WTC11 (cell line): Measurements from ENCODE around the gene CCDC60.

Source experiments
- CREM ChIP-seq: sonication (generic); formaldehyde crosslinking; IDR thresholded peaks from 2 replicates; pipeline ENCODE4 v1.8.1; 2022; ENCODE audit warnings: mild to moderate bottlenecking, missing genetic modification reagents, moderate library complexity
- ELF4 ChIP-seq: sonication (generic); formaldehyde crosslinking; IDR thresholded peaks from 2 replicates; pipeline ENCODE4 v1.8.1; 2022; ENCODE audit warnings: low read depth, mild to moderate bottlenecking, moderate library complexity, missing genetic modification reagents
- FOXJ3 ChIP-seq: sonication (generic); formaldehyde crosslinking; IDR thresholded peaks from 2 replicates; pipeline ENCODE4 v1.9.0; 2021; ENCODE audit warnings: missing genetic modification reagents, mild to moderate bottlenecking, borderline replicate concordance
- JAZF1 ChIP-seq: fragments of 250-450 bp; sonication (Bioruptor Pico); IDR thresholded peaks from 2 replicates; pipeline ENCODE4 v1.9.0; 2021; ENCODE audit warnings: moderate library complexity, mild to moderate bottlenecking, inconsistent platforms
- JUN ChIP-seq: sonication (generic); formaldehyde crosslinking; IDR thresholded peaks from 2 replicates; pipeline ENCODE4 v1.8.0; 2023; ENCODE audit warnings: mild to moderate bottlenecking, missing genetic modification reagents
- NR3C1 ChIP-seq: sonication (generic); formaldehyde crosslinking; conservative IDR thresholded peaks from 2 replicates; pipeline ENCODE4 v1.8.1; 2023; ENCODE audit warnings: low read depth, mild to moderate bottlenecking, missing genetic modification reagents
- ZNF121 ChIP-seq: sonication (generic); formaldehyde crosslinking; IDR thresholded peaks from 2 replicates; pipeline ENCODE4 v1.8.0; 2023; ENCODE audit warnings: missing genetic modification reagents
- ZNF138 ChIP-seq: sonication (generic); formaldehyde crosslinking; conservative IDR thresholded peaks from 2 replicates; pipeline ENCODE4 v1.8.1; 2022; ENCODE audit warnings: mild to moderate bottlenecking, moderate library complexity, missing genetic modification reagents
- TF ChIP-seq, protein P1 (sequence below): sonication (generic); formaldehyde crosslinking; IDR thresholded peaks from 2 replicates; pipeline ENCODE4 v1.8.0; 2022; ENCODE audit warnings: mild to moderate bottlenecking, missing genetic modification reagents
- TF ChIP-seq, protein P2 (sequence below): fragments of 200-600 bp; IDR thresholded peaks from 2 replicates; pipeline ENCODE4 v1.8.0; 2022; ENCODE audit warnings: antibody characterized with exemption
- TF ChIP-seq, protein P3 (sequence below): sonication (generic); formaldehyde crosslinking; IDR thresholded peaks from 2 replicates; pipeline ENCODE4 v1.8.1; 2023; ENCODE audit warnings: mild to moderate bottlenecking, missing genetic modification reagents, moderate library complexity
- TF ChIP-seq, protein P4 (sequence below): sonication (generic); formaldehyde crosslinking; IDR thresholded peaks from 2 replicates; pipeline ENCODE4 v1.8.1; 2022; ENCODE audit warnings: mild to moderate bottlenecking, moderate library complexity, missing genetic modification reagents
- TF ChIP-seq, protein P5 (sequence below): sonication (generic); formaldehyde crosslinking; IDR thresholded peaks from 2 replicates; pipeline ENCODE4 v1.8.1; 2023; ENCODE audit warnings: mild to moderate bottlenecking, missing genetic modification reagents
- TF ChIP-seq, protein P6 (sequence below): sonication (generic); formaldehyde crosslinking; IDR thresholded peaks from 2 replicates; pipeline ENCODE4 v1.8.1; 2023; ENCODE audit warnings: mild to moderate bottlenecking, moderate library complexity, missing genetic modification reagents

DNA sequence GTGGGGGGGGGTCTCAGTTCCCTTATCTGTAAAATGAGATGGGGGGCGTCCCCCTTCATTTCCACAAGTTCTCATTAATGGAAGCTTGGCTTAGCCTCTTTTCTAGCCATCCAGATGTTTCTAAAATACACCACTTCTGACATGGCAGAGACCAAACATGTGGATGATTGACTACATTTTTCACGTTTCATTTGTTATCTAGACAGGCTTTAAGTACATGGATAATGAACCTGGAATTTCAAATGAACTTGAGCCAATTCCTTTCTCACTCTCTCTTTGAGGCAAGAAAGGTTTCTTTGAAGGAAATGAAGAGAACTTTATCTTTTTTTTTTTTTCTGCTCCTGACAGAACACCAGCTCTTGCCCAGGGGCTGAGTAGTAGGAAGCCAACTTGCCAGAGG lies 39.1 kb downstream of the CCDC60 start:
- TF ChIP-seq, protein P1, sequence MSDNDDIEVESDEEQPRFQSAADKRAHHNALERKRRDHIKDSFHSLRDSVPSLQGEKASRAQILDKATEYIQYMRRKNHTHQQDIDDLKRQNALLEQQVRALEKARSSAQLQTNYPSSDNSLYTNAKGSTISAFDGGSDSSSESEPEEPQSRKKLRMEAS = no peak
- TF ChIP-seq, protein P2, sequence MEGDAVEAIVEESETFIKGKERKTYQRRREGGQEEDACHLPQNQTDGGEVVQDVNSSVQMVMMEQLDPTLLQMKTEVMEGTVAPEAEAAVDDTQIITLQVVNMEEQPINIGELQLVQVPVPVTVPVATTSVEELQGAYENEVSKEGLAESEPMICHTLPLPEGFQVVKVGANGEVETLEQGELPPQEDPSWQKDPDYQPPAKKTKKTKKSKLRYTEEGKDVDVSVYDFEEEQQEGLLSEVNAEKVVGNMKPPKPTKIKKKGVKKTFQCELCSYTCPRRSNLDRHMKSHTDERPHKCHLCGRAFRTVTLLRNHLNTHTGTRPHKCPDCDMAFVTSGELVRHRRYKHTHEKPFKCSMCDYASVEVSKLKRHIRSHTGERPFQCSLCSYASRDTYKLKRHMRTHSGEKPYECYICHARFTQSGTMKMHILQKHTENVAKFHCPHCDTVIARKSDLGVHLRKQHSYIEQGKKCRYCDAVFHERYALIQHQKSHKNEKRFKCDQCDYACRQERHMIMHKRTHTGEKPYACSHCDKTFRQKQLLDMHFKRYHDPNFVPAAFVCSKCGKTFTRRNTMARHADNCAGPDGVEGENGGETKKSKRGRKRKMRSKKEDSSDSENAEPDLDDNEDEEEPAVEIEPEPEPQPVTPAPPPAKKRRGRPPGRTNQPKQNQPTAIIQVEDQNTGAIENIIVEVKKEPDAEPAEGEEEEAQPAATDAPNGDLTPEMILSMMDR = no peak
- TF ChIP-seq ELF4 (CRISPR knock-in tag) (no peak), ZNF138 (CRISPR knock-in tag) (no peak), JAZF1 (no peak), JUN (CRISPR knock-in tag) (no peak), CREM (no peak), ZNF121 (CRISPR knock-in tag) (no peak), FOXJ3 (CRISPR knock-in tag) (no peak), NR3C1 (no peak)
- TF ChIP-seq, protein P3, sequence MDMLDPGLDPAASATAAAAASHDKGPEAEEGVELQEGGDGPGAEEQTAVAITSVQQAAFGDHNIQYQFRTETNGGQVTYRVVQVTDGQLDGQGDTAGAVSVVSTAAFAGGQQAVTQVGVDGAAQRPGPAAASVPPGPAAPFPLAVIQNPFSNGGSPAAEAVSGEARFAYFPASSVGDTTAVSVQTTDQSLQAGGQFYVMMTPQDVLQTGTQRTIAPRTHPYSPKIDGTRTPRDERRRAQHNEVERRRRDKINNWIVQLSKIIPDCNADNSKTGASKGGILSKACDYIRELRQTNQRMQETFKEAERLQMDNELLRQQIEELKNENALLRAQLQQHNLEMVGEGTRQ (CRISPR knock-in tag) = no peak
- TF ChIP-seq, protein P4, sequence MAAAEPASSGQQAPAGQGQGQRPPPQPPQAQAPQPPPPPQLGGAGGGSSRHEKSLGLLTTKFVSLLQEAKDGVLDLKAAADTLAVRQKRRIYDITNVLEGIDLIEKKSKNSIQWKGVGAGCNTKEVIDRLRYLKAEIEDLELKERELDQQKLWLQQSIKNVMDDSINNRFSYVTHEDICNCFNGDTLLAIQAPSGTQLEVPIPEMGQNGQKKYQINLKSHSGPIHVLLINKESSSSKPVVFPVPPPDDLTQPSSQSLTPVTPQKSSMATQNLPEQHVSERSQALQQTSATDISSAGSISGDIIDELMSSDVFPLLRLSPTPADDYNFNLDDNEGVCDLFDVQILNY (CRISPR knock-in tag) = no peak
- TF ChIP-seq, protein P5, sequence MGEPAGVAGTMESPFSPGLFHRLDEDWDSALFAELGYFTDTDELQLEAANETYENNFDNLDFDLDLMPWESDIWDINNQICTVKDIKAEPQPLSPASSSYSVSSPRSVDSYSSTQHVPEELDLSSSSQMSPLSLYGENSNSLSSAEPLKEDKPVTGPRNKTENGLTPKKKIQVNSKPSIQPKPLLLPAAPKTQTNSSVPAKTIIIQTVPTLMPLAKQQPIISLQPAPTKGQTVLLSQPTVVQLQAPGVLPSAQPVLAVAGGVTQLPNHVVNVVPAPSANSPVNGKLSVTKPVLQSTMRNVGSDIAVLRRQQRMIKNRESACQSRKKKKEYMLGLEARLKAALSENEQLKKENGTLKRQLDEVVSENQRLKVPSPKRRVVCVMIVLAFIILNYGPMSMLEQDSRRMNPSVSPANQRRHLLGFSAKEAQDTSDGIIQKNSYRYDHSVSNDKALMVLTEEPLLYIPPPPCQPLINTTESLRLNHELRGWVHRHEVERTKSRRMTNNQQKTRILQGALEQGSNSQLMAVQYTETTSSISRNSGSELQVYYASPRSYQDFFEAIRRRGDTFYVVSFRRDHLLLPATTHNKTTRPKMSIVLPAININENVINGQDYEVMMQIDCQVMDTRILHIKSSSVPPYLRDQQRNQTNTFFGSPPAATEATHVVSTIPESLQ (CRISPR knock-in tag) = no peak
- TF ChIP-seq, protein P6, sequence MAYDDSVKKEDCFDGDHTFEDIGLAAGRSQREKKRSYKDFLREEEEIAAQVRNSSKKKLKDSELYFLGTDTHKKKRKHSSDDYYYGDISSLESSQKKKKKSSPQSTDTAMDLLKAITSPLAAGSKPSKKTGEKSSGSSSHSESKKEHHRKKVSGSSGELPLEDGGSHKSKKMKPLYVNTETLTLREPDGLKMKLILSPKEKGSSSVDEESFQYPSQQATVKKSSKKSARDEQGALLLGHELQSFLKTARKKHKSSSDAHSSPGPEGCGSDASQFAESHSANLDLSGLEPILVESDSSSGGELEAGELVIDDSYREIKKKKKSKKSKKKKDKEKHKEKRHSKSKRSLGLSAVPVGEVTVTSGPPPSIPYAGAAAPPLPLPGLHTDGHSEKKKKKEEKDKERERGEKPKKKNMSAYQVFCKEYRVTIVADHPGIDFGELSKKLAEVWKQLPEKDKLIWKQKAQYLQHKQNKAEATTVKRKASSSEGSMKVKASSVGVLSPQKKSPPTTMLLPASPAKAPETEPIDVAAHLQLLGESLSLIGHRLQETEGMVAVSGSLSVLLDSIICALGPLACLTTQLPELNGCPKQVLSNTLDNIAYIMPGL (CRISPR knock-in tag) = no peak
